ENCODE measurements around the gene STX1B.

- no peak for TF ChIP-seq ZNF274 (IDR thresholded peaks at IDR 0.05; ENCODE audit: low read depth, low read length)
- TF ChIP-seq YY1 (IDR thresholded peaks at IDR 0.05; ENCODE audit: insufficient read depth, insufficient read length), result no peak
- TF ChIP-seq SUZ12 (IDR thresholded peaks at IDR 0.05; ENCODE audit: extremely low read depth, insufficient read depth, insufficient read length), result no peak
These were observed 24.1 kb downstream of the STX1B start for GRCh38 chr16:30986129-30986991.
